ENCODE data around the gene TNFAIP8.

TNFAIP8 gene

GRCh38 chr5:119373449-119373858, 17.6 kb downstream of the TNFAIP8 start:
- DNase-seq, result no peak

- no peak for DNase-seq
Measured at GRCh38 chr5:119374901-119375300, 19.1 kb downstream of the TNFAIP8 start.

GRCh38 chr5:119377066-119377465, 21.2 kb downstream of the TNFAIP8 start:
- DNase-seq, result no peak

DNA sequence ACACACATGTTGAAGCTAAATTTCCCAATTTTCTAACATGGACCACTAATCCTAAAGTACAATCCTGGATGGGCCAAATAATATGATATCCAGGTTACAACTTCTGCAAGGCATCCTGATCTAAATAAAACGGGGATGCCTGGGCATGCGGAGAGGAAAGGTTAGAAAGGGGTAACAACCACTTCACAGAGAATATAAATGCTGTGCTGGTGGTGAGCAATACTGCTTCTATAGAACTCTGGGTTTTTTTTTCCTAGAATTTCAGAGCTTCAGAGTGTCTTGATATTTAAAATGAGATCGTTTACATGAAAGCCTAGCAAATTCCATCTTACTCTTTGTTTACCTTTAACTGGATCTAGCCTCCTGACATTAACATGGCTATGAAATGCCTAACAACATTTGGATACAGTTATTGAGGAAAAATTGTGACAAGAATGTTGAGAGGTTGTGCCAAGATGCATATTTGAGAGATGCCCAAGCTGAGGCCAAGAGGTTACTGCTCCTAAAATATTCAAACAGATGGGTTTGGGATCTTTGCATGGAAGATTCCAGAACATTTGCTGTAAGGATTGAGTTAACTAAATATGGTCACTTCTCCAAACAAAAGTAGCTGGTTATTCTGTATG, 22.4 kb downstream of the TNFAIP8 start:
- DNase-seq, result no peak

GRCh38 chr5:119379096-119379495, 23.3 kb downstream of the TNFAIP8 start:
- no peak for DNase-seq

DNA sequence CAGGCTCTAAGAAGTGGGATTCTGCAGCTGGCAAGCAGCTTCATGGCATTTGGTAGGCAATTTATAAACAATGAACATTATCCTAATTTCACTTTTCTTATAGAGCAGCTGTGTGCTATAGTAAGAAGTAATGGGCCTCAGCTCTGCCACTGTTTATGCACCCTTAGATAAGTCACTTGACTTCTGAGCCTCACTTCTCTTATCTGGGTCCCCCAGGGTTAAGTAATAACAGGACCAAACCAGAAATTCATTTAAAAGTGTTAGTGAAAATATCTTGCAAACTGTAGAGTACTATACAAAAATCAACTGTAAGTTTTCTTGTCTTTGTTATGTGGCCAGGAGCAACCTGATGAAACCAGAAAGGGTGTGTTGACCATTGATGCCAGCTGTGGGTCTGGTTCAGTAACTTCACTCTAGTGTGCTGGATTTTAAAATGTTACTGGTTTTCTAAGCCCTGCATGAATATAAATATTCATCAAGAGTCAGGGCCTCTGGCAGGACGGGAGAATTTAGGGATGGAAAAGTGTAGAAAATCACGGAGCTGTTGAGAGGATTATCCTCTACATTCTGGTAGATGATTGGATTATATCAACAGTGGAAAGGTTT, 24.2 kb downstream of the TNFAIP8 start:
- DNase-seq, result no peak

GRCh38 chr5:119382169-119382568, 26.4 kb downstream of the TNFAIP8 start:
- DNase-seq, result no peak

- no peak for DNase-seq
Measured at GRCh38 chr5:119383008-119383407, 27.2 kb downstream of the TNFAIP8 start.

DNA sequence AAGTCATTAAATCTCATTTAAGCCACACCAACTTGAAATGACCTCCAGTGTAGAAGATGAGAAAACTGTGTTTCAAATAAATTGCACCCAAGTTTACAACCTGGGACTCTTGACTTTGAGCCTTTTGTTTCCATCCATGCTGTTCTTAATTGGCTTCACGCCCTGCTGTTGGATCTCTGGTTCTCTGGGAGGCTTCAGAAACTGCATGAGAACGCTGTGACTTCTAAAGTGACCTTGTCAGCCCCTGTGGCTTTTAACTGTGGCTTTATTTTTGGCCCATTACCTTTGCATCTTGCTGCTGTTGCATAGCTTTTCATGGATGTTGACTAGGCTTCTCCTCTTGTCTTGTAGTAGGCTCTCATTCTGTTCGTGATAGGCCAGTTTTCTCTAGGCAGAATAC, 29.3 kb downstream of the TNFAIP8 start:
- no peak for DNase-seq

DNA sequence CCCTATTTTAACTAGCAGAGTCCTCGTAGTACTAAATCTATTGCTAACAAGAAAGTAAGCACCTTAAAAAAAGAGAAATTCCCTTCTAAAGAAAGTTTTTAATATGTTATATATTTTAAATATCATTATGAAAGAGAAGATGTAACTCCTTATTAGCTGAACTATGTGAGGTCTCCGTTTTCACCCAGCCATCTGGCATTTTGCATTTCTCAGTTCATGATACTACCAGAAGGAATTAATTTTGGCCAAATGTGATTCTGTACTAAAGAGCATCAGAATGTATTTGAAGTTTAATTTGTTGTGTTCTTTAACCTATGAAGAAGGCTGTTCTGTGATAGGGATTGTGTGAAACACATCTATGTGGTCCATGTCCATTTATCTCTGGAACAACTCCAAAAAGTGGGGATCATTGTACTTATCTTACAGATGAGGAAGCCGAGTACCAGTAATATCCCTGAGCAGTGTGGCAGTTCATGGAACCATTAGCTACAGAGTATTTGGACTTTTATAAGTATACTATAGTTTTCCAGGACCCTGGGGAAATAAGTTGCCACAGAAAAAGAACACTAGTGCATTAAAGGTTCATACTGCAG, 29.8 kb downstream of the TNFAIP8 start:
- no peak for DNase-seq

- DNase-seq, result no peak
Measured at GRCh38 chr5:119386596-119387344, 31.0 kb downstream of the TNFAIP8 start.

DNA sequence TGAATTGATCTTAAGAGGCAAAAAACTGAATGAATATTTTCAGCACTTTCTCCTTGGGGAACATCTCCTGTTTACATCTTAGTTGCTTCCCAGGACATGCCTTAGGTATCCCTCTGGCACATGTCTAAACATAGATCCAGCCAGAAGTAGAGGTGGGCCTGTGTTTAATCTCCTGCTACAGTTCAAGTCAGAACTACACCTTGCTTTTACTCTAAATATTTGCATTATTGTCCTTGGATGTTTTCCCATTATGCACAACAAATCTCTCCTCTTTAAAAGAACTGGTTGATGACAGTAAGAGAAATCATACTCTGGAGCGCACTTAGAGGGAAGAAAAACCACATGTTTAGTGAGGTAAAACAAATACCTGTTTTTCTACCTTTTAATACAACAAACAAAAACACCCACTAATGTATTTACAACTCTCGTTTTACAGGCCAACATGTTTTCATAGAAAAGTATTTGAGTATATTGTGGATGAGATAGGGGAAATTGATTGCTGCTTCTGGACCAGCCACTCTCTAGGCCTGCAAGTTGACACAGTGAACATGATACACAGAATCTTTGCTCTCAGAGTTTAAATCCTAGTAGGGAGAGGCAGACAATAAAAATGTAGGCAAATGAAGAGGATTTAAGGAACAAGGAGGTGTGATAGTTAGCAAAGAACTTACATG, 32.3 kb downstream of the TNFAIP8 start:
- no peak for DNase-seq

DNA sequence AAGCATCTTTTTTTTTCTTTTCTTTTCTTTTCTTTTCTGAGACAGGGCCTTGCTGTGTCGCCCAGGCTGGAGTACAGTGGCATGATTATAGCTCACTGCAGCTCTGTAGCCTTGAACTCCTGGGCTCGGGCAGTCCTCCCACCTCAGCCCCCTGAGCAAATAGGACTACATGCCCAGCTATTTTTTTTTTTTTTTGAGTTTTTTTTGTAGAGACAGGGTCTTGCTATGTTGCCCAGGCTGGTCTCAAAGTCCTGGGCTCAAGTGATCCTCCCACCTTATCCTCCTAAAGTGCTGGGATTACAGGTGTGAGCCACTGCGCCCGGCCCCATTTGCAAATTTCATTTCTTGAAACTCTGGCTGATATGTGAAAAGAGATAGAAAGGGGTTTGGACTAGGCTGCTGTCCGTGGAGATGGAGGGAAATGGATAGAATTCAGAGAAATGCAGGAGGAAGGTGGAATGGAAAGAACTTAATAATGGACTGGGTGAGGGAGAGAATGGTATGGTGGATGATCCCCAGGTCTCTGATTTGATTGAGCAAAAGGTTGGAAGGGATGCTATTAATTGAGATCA, 32.9 kb downstream of the TNFAIP8 start:
- DNase-seq, result no peak

GRCh38 chr5:119389288-119390030, 33.6 kb downstream of the TNFAIP8 start:
- DNase-seq, result no peak

DNA sequence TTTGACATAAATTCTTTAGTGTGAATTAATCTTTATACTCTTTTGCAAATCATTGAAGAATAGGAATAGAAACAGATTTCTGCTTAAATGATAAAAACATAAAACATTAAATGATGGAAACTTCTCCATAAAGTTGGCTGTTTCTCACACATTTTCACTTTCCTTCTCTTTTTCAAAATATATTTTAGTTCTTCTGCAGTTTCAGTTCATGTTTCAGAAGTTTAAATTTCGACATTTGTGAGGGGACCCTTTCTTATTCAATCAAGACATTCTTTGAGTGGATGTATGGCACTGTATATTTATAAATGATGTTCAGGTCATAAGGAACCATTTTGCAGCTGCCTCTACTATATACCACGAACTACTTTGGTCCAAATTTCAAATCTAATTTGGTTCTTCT, 34.6 kb downstream of the TNFAIP8 start:
- no peak for DNase-seq

DNA sequence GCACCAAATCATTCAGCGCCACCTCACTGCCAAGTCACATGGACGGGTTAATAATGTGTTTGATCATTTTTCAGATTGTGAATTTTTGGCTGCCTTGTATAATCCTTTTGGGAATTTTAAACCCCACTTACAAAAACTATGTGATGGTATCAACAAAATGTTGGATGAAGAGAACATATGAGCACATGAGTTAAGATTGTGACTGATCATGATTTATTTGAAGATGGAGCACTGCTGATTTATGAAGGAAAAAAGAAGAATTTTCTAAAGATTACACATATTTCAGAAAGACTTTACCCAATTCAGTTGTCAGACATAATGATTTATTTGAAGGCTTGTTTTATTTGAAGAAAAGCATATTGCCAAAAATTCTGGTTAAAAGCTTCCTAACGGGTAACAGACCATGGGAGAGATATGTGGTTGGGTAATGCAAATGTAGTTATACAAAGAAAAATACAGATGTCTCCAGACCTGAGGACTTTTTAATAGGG, 37.4 kb downstream of the TNFAIP8 start:
- no peak for DNase-seq

- DNase-seq, result no peak
Measured at GRCh38 chr5:119393746-119394145, 37.9 kb downstream of the TNFAIP8 start.

- no peak for DNase-seq
Measured at GRCh38 chr5:119395080-119395836, 39.4 kb downstream of the TNFAIP8 start.

GRCh38 chr5:119396030-119396664, 40.3 kb downstream of the TNFAIP8 start:
- no peak for DNase-seq

GRCh38 chr5:119397518-119398380, 41.9 kb downstream of the TNFAIP8 start:
- no peak for DNase-seq
